KMS-11 (cell line): ENCODE data around the gene SFXN4.
"Not testable (repeated sequence)": the region's sequence is repeated elsewhere in the genome, so short reads cannot be mapped to it uniquely, and the experiment has no call there.

Source experiments
- H2AFZ ChIP-seq: fragments of 200-600 bp; sonication (generic); 2 replicates; pipeline ENCODE4 v1.6.1; 2016; ENCODE audit warnings: antibody characterized with exemption, mixed run types, low read depth
- H3K27ac ChIP-seq: fragments of 200-600 bp; sonication (generic); 2 replicates; pipeline ENCODE4 v1.6.1; 2016; ENCODE audit warnings: mild to moderate bottlenecking, mixed run types
- H3K27me3 ChIP-seq: fragments of 200-600 bp; sonication (generic); 2 replicates; pipeline ENCODE4 v1.6.1; 2017; ENCODE audit warnings: mild to moderate bottlenecking, low read depth, mixed run types, moderate library complexity; ENCODE audit not compliant: insufficient read depth
- H3K36me3 ChIP-seq: fragments of 200-600 bp; sonication (generic); 2 replicates; pipeline ENCODE4 v1.6.1; 2017; ENCODE audit warnings: mild to moderate bottlenecking, mixed run types; ENCODE audit not compliant: insufficient read depth
- H3K4me1 ChIP-seq: fragments of 200-600 bp; sonication (generic); 2 replicates; pipeline ENCODE4 v1.6.1; 2016; ENCODE audit warnings: mild to moderate bottlenecking, low read depth, mixed run types; ENCODE audit not compliant: poor library complexity, severe bottlenecking
- H3K4me2 ChIP-seq: fragments of 200-600 bp; sonication (generic); 2 replicates; pipeline ENCODE4 v1.7.0; 2016; ENCODE audit warnings: mild to moderate bottlenecking, mixed run types
- H3K4me3 ChIP-seq: fragments of 200-600 bp; sonication (generic); IDR thresholded peaks from 2 replicates; pipeline ENCODE4 v1.6.1; 2017; ENCODE audit warnings: low read depth, low read length, mixed read lengths; ENCODE audit not compliant: insufficient read depth
- H3K79me2 ChIP-seq: fragments of 200-600 bp; sonication (generic); 2 replicates; pipeline ENCODE4 v1.6.1; 2016; ENCODE audit warnings: low read depth, mixed run types; ENCODE audit not compliant: insufficient read depth
- H3K9ac ChIP-seq: fragments of 200-600 bp; sonication (generic); 2 replicates; pipeline ENCODE4 v1.6.1; 2016; ENCODE audit warnings: mild to moderate bottlenecking, mixed run types
- H4K20me1 ChIP-seq: fragments of 200-600 bp; sonication (generic); 2 replicates; pipeline ENCODE4 v1.6.1; 2016; ENCODE audit warnings: mild to moderate bottlenecking, mixed run types; ENCODE audit not compliant: insufficient read depth
- CTCF ChIP-seq: fragments of 200-600 bp; sonication (generic); conservative IDR thresholded peaks from 2 replicates; pipeline ENCODE4 v1.6.1; 2017; ENCODE audit warnings: low read depth, mild to moderate bottlenecking, antibody characterized with exemption, low read length, moderate library complexity, mixed read lengths

SFXN4 gene

DNA sequence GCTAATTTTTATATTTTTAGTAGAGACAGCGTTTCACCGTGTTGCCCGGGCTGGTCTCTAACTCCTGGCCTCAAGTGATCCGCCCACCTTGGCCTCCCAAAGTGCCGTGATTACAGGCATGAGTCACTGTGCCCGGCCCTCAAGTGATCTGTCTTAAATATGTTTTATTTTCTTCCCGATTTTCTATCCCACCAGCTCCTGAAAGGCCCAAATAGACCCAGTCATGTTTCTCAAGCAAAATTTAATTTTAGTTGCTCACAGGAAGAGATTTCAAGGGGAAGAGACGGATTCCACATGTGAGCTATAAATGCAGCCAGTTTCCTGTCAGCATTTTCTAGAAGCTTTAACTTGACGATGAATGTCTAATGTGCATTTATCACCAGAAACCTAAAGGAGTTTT lies 49.6 kb downstream of the SFXN4 start:
- H3K79me2 ChIP-seq, result no peaks in the 10 kb centered on the region
- H3K36me3 ChIP-seq, result no peaks in the 10 kb centered on the region
- H4K20me1 ChIP-seq, result no peaks in the 10 kb centered on the region
- H3K27me3 ChIP-seq, result no peaks in the 10 kb centered on the region
- H3K27ac ChIP-seq, result no peak overlapping the region
- peaks cover 73% of the 10 kb centered on the region for H3K4me1 ChIP-seq
- no peak for TF ChIP-seq CTCF
- no peak overlapping the region for H3K9ac ChIP-seq
- H3K4me3 ChIP-seq, result no peak overlapping the region
- H3K4me2 ChIP-seq, result no peak overlapping the region
- no peak overlapping the region for H2AFZ ChIP-seq

- Histone ChIP-seq H3K27me3 (no peaks in the 10 kb centered on the region), H4K20me1 (no peaks in the 10 kb centered on the region), H2AFZ (no peak overlapping the region), H3K79me2 (no peaks in the 10 kb centered on the region), H3K4me2 (no peak overlapping the region), H3K27ac (no peak overlapping the region; the same call in 1 of the 2 replicates), H3K4me1 (peaks cover 55% of the 10 kb centered on the region), H3K36me3 (no peaks in the 10 kb centered on the region), H3K4me3 (no peak overlapping the region), H3K9ac (no peak overlapping the region)
- TF ChIP-seq CTCF, result no peak
These were observed 51.5 kb downstream of the SFXN4 start for GRCh38 chr10:119113751-119114732.

- no peak overlapping the region for H2AFZ ChIP-seq
- H3K36me3 ChIP-seq, result peaks cover 2% of the 10 kb centered on the region; the same call in 1 of the 2 replicates
- no peaks in the 10 kb centered on the region for H3K79me2 ChIP-seq
- H3K9ac ChIP-seq, result no peak overlapping the region
- no peaks in the 10 kb centered on the region for H4K20me1 ChIP-seq
- no peak overlapping the region for H3K27ac ChIP-seq
- peaks cover 35% of the 10 kb centered on the region for H3K4me1 ChIP-seq
- no peak for TF ChIP-seq CTCF
- no peak overlapping the region for H3K4me2 ChIP-seq
- H3K4me3 ChIP-seq, result no peak overlapping the region
- no peaks in the 10 kb centered on the region for H3K27me3 ChIP-seq
These were observed 53.5 kb downstream of the SFXN4 start for GRCh38 chr10:119112056-119112455.

DNA sequence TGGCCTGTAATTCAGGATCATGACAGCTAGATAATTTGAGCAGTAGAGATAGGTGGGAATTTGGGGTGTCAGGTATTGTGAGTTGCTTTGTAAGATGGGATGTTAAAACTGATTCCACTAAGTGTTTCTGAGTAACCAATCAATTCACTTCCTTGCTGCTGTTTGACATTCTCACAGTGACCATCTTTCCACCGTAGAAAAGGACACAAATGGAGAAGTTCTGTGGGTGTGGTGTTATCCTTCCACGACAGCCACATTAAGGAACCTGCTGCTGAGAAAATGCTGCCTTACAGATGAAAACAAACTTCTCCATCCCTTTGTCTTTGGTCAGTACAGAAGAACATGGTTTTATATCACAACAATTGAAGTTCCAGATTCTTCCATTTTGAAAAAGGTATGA lies 57.7 kb downstream of the SFXN4 start:
- not testable (repeated sequence) for H3K27ac ChIP-seq, H2AFZ ChIP-seq, H3K36me3 ChIP-seq, H3K4me3 ChIP-seq, H3K27me3 ChIP-seq, H4K20me1 ChIP-seq, H3K4me2 ChIP-seq, H3K9ac ChIP-seq
- Histone ChIP-seq H3K4me1 (peaks cover 17% of the 10 kb centered on the region), H3K79me2 (peaks cover 24% of the 10 kb centered on the region)

- not testable (repeated sequence) for H3K36me3 ChIP-seq, H2AFZ ChIP-seq, H3K4me3 ChIP-seq, H3K27me3 ChIP-seq, H3K27ac ChIP-seq, H3K9ac ChIP-seq, H3K4me2 ChIP-seq, H4K20me1 ChIP-seq
- Histone ChIP-seq H3K4me1 (peaks cover 17% of the 10 kb centered on the region), H3K79me2 (peaks cover 24% of the 10 kb centered on the region)
These were observed 58.4 kb downstream of the SFXN4 start for GRCh38 chr10:119107106-119107505.

GRCh38 chr10:119105899-119106298 lies 59.6 kb downstream of the SFXN4 start:
- not testable (repeated sequence) for H3K36me3 ChIP-seq, H3K4me3 ChIP-seq, H3K27me3 ChIP-seq, H4K20me1 ChIP-seq, H2AFZ ChIP-seq, H3K27ac ChIP-seq, H3K9ac ChIP-seq
- Histone ChIP-seq H3K4me2 (peak overlapping the region; percentile 99; the same call in 1 of the 2 replicates), H3K79me2 (peaks cover 24% of the 10 kb centered on the region), H3K4me1 (peaks cover 17% of the 10 kb centered on the region)
